GM18868 (cell line): ENCODE measurements around the gene PLEKHO2.
A peak's percentile ranks its signal among the peaks of the same experiment; 100 is the strongest.
"Not testable (repeated sequence)": the region's sequence is repeated elsewhere in the genome, so short reads cannot be mapped to it uniquely, and the experiment has no call there.

Experiments used
- ATAC-seq: cut with Tn5 transposase; IDR thresholded peaks from one replicate; pipeline ENCODE4 v1.9.1; 2021; ENCODE audit warnings: mild to moderate bottlenecking, moderate library complexity; ENCODE audit not compliant: unreplicated experiment

The PLEKHO2 gene

GRCh38 chr15:64841344-64842095 lies at the start of gene PLEKHO2:
TSS of gene PLEKHO2 (plus strand) at chr15:64841915. CDS start at chr15:64842017, 102 bp downstream.
- peak; percentile 70 for ATAC-seq

- ATAC-seq: no peak
Observed at GRCh38 chr15:64792282-64792681, 49.4 kb upstream of the PLEKHO2 start.

- not testable (repeated sequence) for ATAC-seq
Observed at GRCh38 chr15:64795299-64795698, 46.4 kb upstream of the PLEKHO2 start.

- not testable (repeated sequence) for ATAC-seq
Observed at GRCh38 chr15:64795921-64796320, 45.8 kb upstream of the PLEKHO2 start.

- ATAC-seq: not testable (repeated sequence)
Observed at GRCh38 chr15:64798905-64799304, 42.8 kb upstream of the PLEKHO2 start.

GRCh38 chr15:64800476-64800875 lies 41.2 kb upstream of the PLEKHO2 start:
- ATAC-seq: no peak

- ATAC-seq: no peak
Observed at GRCh38 chr15:64803526-64803925, 38.2 kb upstream of the PLEKHO2 start.

GRCh38 chr15:64804619-64805018 lies 37.1 kb upstream of the PLEKHO2 start:
- ATAC-seq: no peak

GRCh38 chr15:64806509-64806908 lies 35.2 kb upstream of the PLEKHO2 start:
- no peak for ATAC-seq

GRCh38 chr15:64807051-64807749 lies 34.5 kb upstream of the PLEKHO2 start:
- no peak for ATAC-seq

GRCh38 chr15:64807751-64808222 lies 33.9 kb upstream of the PLEKHO2 start:
- no peak for ATAC-seq

- no peak for ATAC-seq
Observed at GRCh38 chr15:64808785-64809453, 32.8 kb upstream of the PLEKHO2 start.

GRCh38 chr15:64809649-64810496 lies 31.8 kb upstream of the PLEKHO2 start:
- no peak for ATAC-seq

GRCh38 chr15:64810497-64811326 lies 31.0 kb upstream of the PLEKHO2 start:
- ATAC-seq: no peak

GRCh38 chr15:64813075-64813474 lies 28.6 kb upstream of the PLEKHO2 start:
- ATAC-seq: no peak

- ATAC-seq: not testable (repeated sequence)
Observed at GRCh38 chr15:64814283-64814682, 27.4 kb upstream of the PLEKHO2 start.

- not testable (repeated sequence) for ATAC-seq
Observed at GRCh38 chr15:64814965-64815364, 26.8 kb upstream of the PLEKHO2 start.

GRCh38 chr15:64816452-64816851 lies 25.3 kb upstream of the PLEKHO2 start:
- ATAC-seq: no peak

GRCh38 chr15:64824929-64825430 lies 16.7 kb upstream of the PLEKHO2 start:
- ATAC-seq: no peak
